ENCODE data around the gene ECEL1.
"Not testable (repeated sequence)": the region's sequence is repeated elsewhere in the genome, so short reads cannot be mapped to it uniquely, and the experiment has no call there.

The ECEL1 gene

DNA sequence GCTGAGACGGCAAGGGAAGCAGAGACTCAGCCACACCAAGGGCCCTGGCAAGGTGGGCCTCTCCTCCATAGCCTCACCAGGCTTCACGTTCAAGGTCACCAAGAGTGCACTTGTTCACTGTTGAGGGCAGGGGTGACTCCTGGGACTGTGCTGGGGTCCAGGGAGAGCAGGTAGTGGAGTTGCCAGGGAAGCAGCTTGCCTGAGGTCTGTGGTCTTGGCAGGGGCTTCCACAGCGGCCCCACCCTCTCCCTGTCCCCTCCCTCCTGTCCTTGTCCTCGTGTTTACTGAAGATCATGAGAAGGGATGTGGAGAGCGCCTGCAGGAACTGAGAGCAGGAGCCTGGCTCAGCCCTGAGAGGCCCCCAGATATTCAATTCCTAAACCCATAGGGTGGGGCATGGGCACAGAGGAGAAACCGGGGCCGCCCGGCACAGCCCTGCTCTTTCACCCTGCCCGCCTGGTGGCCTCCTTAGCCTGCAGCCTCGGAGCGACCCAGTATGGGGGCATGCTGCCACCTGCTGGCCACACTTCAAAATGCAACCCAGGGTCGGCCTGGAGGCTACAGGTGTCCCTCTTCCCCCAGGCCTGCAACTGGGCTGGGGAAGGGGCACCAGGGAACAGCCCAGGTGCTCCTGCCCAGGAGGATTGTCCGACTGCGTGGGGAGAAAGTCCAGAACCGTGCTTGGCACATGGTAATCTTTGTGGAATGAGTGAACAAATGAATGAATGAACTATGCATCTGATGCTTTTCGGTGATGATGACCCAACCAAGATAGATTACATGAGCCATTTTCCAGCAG lies 47.2 kb downstream of the ECEL1 start:
- peak; percentile 43 for DNase-seq

DNA sequence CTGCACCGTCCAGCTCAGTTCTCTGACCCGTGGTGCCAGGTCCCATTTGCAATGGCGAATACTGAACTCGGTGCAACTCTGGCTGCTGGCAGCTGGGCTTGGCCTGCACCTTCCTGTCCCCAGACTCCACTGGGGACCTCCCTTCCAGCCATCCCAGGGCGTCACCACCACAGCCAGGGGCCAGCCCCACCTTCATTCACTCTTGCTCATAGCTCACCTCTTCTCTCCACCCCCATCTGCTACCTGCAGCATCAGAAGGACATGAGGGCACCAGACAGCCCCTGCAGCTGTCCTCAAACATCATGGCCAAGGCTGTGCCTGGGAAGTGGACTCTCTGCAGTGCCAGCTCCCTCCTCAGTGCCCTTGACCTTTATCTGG lies 47.9 kb downstream of the ECEL1 start:
- no peak for DNase-seq

DNA sequence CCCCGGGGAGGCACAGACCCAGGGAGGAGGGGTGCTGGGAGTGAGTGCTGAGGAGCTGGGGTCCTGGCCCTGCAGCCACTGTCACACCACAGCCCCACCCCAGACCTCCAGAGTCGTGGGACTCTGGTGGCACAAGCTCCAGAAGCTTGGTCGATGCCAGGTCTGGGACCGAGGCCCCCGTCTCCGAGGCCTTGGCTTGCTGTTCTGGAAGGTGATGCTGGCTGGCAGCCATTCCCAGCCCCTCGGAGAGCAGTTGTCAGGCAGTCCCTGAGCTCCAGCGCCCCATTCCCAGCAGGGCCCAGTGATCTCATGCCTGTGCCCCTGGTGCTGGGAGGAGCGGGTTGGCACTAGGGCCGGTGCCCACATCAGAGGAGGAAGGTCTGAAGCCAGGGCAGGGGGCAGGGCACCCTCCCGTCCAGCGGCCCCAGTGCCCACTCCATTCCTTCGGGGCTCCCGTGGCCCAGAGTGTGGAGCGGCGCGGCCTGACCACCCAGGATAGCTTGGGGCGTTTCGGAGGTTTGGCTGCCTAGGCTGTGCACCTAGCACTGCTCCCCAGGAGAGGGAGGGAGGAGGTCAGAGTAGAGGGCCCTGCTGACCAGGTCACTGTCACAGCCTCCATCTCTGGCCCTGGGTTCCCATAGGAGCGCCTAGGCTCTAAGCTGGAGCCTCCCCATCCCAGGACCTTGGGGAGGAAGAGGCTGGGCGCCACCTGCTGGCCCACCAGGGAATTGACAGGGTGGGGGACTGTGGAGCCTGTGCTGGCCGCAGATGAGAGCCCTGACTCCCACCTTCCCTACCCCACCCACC lies 48.5 kb downstream of the ECEL1 start:
- DNase-seq, result no peak

DNA sequence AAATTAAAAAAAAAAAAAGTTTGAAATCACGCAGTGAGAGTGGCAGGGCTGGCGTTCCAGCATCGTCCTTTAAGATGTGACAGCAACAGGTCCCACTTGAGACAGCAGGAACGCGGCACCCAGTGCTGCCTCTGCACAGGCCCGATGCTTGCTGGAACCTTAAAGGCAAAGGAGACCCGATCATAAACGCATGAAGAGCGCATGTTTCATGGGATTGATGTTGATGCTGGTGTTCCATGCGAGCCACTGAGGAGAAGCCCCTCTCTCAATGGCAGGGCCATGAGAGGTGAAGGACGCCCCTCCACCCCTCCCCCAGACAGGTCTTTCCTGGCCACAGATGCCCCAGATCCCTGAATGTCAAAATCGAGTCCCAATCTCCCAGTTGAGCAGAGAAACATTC lies 49.5 kb downstream of the ECEL1 start:
- DNase-seq, result no peak

DNA sequence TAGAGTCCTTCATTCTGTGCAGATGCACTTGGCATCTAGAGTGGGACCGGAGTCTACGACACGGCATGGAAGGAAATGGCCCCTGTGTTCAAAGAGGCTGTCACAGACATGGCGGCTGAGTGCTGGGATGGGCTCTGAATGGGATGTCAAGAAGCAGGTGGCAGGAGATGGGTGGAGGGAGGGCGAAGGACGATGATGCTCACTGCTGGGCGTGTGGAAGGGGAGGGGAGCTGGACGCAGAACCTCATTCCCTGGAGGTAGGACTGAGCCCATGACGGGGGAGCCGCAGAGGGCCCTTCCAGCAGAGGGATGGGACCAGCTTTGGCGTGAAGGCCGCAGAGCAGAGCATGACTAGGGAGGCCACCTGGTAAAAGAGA lies 50.5 kb downstream of the ECEL1 start:
- no peak for DNase-seq

DNA sequence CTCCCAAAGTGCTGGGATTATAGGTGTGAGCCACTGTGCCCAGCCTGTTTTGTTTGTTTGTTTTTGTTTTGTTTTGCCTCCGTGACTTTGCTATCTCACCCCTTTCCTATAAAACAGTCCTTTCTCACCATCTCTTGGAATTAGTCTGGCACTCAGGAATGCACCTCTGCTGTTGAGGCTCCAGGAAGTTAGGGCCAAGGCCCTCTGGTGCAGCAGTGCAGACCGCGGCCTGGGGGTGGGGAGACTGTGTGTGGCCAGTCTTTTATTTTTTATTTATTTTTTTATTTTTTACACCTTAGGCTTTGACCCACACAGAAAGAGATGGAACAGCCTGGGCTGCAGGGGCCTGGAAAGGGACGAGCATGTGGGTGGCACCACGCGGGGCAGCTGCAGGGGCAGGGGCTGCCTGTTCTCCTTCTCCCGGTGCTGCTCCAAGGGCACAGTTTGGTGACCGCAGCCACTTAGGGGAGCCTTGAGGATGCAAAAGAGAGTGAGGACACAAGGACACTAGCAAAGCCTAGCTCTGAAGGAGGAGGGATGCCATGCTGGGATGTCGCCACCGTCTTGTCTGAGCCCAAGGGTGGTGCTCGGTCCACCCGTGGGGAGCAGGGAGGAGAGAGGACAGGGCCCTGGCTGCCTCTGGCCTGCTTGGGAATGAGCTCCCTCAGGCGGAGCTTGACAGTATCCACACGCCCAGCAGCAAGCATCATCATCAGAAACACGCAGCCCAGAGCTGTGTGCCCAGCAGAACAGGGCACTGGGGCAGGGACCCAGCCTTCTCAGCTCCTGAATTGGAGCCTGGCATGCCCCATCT lies 51.0 kb downstream of the ECEL1 start:
- DNase-seq, result no peak

DNA sequence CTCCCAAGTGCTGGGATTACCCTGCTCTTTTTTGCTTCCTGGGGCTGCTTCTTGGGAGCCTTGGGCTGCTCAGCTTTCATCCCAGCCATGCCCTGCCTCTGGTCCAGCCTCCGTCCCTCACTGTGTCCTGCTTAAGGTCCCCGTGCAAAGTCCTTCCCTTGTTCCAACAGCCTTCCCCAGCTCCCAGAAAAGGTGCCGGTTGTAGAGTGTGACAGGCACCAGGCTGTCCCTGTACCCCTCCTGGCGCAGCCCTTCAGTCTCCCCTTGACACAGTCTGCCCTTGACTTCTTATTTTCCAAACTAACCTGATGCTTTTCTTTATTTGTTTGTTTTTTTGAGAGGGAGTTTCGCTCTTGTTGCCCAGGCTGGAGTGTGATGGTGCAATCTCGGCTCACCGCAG lies 51.8 kb downstream of the ECEL1 start:
- no peak for DNase-seq

DNA sequence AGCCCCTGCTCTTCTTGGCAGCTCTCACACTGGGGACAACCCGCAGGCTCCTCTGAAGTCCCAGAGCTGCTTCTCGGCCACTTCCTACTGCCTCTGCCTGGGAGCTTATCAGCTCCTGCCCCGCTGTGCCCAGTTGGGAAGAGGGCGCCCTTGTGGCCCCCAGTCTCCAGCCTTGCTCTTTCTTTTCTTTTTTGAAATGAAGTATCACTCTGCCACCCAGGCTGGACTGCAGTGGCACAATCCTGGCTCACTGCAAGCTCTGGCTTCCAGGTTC lies 52.3 kb downstream of the ECEL1 start:
- DNase-seq, result no peak

DNA sequence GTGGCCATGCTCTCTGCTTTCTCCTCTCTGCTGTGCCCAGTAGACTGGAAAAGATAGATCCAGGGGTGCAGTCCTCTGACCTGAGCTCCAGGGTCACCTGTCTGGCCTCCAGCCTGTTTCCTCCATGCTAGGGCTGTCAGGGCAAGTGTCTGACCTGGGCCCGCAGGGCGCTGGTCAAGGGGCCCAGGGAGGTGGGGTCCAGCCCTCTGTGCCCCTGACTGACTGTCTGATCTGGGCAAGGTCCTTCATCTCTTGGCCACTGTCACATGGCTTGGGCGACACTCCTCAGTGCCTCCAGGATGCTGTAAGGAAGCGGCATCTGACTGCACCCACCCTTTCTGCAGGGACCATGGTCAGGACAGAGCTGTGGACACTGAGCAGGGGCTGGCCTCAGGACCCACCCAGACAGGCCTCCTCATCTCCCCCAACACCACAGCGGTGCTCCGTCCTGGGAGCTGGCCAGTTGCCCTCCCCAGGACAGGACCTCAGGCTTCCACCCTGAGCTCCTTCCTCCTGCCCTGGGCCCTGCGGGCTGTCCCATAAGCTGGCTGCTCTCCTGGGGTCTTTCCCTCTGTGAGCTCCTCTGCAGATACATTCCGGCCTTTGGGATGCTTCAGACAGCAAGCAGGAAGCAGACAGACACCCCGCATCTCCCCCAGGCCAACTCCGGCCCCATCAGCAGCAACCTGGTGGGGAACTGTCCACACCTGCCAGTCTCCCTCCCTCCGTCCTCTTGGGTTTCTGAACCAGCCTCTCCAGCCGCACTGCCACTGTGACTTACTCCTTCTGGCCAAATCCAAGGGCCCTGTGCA lies 52.9 kb downstream of the ECEL1 start:
- DNase-seq, result no peak

DNA sequence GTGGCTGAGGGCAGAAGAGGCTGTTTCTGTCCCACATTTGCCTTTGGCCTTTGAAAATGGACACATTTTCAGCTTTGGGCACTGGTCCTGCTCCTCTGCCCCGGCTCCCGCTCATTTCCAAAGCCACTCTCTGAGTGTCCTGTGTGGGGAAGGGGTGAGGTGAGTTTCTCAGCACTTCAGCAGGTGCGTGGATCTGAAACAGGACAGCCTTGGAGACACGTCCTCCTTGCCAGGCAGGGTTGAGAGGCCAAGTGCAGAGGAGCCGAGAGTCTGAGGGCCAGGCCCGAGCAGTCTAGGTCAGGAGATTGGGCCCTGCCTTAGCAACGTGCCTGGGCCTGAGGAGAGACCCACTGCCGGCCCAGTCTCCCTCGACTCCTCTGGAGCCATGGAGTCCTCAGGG lies 53.5 kb downstream of the ECEL1 start:
- no peak for DNase-seq

DNA sequence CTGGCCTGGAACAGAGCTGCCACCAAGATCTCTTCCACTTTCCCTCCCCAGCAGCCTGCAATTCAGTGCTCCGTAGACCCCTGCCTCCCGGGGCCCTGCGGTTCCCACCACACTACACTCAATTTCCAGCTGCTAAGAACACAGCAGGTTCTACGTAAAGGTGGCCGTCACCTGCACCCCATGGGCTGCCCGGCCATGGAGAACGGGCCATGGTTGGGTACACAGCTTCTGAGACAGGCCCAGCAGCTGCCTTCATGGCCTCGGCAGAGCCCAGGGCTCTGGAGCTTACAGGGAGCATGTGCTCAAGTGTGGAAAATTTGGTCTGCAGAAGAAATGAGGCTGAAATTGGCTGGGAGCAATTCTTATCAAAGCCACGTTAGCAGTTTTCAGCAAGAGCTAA lies 54.0 kb downstream of the ECEL1 start:
- DNase-seq, result not testable (repeated sequence)

DNA sequence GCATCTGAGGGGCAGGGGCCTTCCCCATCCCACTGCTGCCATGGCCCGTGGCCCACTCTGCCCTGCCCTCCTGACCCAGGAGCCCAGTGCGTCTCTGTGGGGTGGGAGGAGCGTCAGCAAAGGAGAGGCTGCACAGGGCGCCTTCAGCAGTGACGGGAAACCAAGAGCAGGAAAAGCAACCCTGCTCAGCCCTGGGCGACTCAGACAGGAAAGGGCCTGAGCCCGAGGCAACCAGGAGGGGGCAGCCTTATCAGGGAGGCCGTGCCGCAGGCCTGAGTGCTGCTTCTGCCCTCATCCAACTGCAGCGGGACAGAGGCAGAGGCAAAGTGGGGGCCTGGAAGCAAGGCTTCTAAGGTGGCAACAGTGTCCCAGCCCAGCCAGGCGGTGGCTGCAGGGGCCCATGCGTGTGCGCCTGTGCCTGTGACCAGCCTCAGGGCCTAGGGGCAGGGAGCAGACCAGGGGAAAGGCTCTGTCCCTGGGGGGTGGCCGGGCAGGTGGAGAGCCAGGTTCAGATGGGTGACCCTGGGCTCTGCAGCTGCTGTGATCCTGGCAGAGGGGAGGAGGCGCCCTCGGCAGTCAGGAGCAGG lies 54.9 kb downstream of the ECEL1 start:
- DNase-seq, result no peak

DNA sequence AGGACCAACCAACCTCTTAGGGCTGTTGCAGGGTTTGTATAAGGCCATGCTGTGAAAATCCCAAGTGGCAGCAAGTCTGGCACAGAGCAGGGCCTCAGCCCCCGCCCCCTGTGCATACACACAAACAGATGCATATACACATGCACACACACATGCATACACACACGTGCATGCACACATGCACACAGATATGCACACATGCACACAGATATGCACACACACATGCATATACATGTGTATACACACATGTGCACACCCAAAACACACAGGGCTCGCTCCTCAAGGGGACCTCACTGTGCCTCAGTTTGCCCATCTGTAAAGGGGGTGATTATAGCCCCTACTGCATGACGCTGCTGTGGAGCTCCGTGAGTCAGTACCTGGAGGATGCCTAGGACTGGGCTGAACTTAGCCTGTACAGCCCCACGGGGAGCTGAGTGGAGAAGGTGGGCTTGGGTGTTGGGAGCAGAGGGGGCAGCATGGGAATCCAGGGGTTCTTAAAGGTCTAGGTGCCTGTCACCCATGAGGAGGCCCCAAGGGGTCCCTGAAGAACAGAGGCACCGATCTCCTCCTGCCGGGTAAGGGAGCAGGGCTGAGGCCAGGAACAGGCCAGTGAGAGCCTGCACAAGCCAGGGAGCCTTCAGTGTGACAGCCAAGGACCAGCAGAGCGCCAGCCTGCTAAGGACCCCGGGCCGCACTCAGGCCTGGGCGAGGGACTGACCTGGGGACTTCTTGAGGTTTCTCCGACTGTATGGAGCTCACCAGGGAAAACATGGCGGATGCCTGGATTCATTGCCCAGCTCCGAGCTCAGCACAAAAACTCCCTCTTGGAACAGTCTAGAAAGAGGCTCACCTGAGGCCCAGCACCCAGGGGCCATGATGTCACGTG lies 55.7 kb downstream of the ECEL1 start:
- no peak for DNase-seq
